H9 (cell line): ENCODE data around the gene RAX2. TPM values are rescaled to one million over a fixed set of nuclear protein-coding genes. Genes with fewer than 3 reads are reported as not detected.

Source experiments
- DNase-seq: peaks from one replicate; pipeline ENCODE4 v3.0.0-alpha.2; 2017
- H2AFZ ChIP-seq: one replicate; pipeline ENCODE4 v1.6.1; 2013; ENCODE audit warnings: mild to moderate bottlenecking, low read length, control low read depth, moderate library complexity
- H2AK5ac ChIP-seq: 2 replicates; pipeline ENCODE4 v1.6.1; 2013; ENCODE audit warnings: low read length, control low read depth, mixed read lengths; ENCODE audit not compliant: insufficient read length
- H2BK120ac ChIP-seq: one replicate; pipeline ENCODE4 v1.6.1; 2013; ENCODE audit warnings: low read depth, mild to moderate bottlenecking, low read length, control low read depth, inconsistent platforms; ENCODE audit not compliant: poor library complexity, severe bottlenecking
- H2BK12ac ChIP-seq: 2 replicates; pipeline ENCODE4 v1.6.1; 2013; ENCODE audit warnings: low read length, control low read depth, mixed read lengths, low read depth; ENCODE audit not compliant: insufficient read length
- H2BK15ac ChIP-seq: 2 replicates; pipeline ENCODE4 v1.6.1; 2013; ENCODE audit warnings: low read depth, low read length, control low read depth
- H2BK20ac ChIP-seq: one replicate; pipeline ENCODE4 v1.6.1; 2013; ENCODE audit warnings: low read depth, mild to moderate bottlenecking, low read length, control low read depth, inconsistent platforms; ENCODE audit not compliant: poor library complexity, severe bottlenecking
- H2BK5ac ChIP-seq: 2 replicates; pipeline ENCODE4 v1.6.1; 2013; ENCODE audit warnings: low read length, control low read depth, mixed read lengths; ENCODE audit not compliant: insufficient read length
- H3K14ac ChIP-seq: 2 replicates; pipeline ENCODE4 v1.6.1; 2013; ENCODE audit warnings: low read length, control low read depth; ENCODE audit not compliant: insufficient read depth
- H3K18ac ChIP-seq: 2 replicates; pipeline ENCODE4 v1.6.1; 2013; ENCODE audit warnings: low read depth, mild to moderate bottlenecking, mixed read lengths, low read length, control low read depth; ENCODE audit not compliant: insufficient read length
- H3K23ac ChIP-seq: 2 replicates; pipeline ENCODE4 v1.6.1; 2013; ENCODE audit warnings: low read length, control low read depth, mixed read lengths, low read depth; ENCODE audit not compliant: insufficient read length
- H3K23me2 ChIP-seq: 2 replicates; pipeline ENCODE4 v1.6.1; 2013; ENCODE audit warnings: low read depth, mild to moderate bottlenecking, mixed read lengths, low read length, control low read depth; ENCODE audit not compliant: insufficient read length, poor library complexity, severe bottlenecking
- H3K27ac ChIP-seq: 2 replicates; pipeline ENCODE4 v1.5.1; 2013; ENCODE audit warnings: low read length, control low read depth, mixed read lengths, low read depth; ENCODE audit not compliant: insufficient read length
- H3K27me3 ChIP-seq: 2 replicates; pipeline ENCODE4 v1.6.1; 2013; ENCODE audit warnings: low read length, control low read depth, inconsistent platforms; ENCODE audit not compliant: insufficient read depth
- H3K4ac ChIP-seq: 2 replicates; pipeline ENCODE4 v1.6.1; 2013; ENCODE audit warnings: low read depth, mild to moderate bottlenecking, control low read depth, inconsistent platforms, low read length, moderate library complexity
- H3K4me1 ChIP-seq: 2 replicates; pipeline ENCODE4 v1.6.1; 2013; ENCODE audit warnings: low read length, control low read depth, inconsistent platforms; ENCODE audit not compliant: insufficient read depth
- H3K4me2 ChIP-seq: 2 replicates; pipeline ENCODE4 v1.6.1; 2013; ENCODE audit warnings: low read length, control low read depth, mixed read lengths; ENCODE audit not compliant: insufficient read length, insufficient read depth
- H3K56ac ChIP-seq: 2 replicates; pipeline ENCODE4 v1.6.1; 2013; ENCODE audit warnings: low read depth, mild to moderate bottlenecking, mixed read lengths, low read length, control low read depth; ENCODE audit not compliant: insufficient read length
- H3K79me1 ChIP-seq: 2 replicates; pipeline ENCODE4 v1.6.1; 2013; ENCODE audit warnings: low read depth, mild to moderate bottlenecking, moderate library complexity, low read length, control low read depth, inconsistent platforms; ENCODE audit not compliant: insufficient read depth, poor library complexity, severe bottlenecking
- H3K79me2 ChIP-seq: 2 replicates; pipeline ENCODE4 v1.6.1; 2013; ENCODE audit warnings: low read length, control low read depth, inconsistent platforms; ENCODE audit not compliant: insufficient read depth
- H3K9ac ChIP-seq: 2 replicates; pipeline ENCODE4 v1.6.1; 2013; ENCODE audit warnings: low read length, control low read depth, mixed read lengths; ENCODE audit not compliant: insufficient read length; ENCODE audit errors: extremely low read depth
- H3K9me3 ChIP-seq: one replicate; pipeline ENCODE4 v1.6.1; 2013; ENCODE audit warnings: low read depth, low read length, inconsistent platforms; ENCODE audit not compliant: control insufficient read depth
- H3T11ph ChIP-seq: one replicate; pipeline ENCODE4 v1.6.1; 2013; ENCODE audit warnings: mild to moderate bottlenecking, low read length, control low read depth, inconsistent platforms
- H4K20me1 ChIP-seq: one replicate; pipeline ENCODE4 v1.6.1; 2013; ENCODE audit not compliant: control insufficient read depth, insufficient read length, insufficient read depth
- H4K5ac ChIP-seq: 2 replicates; pipeline ENCODE4 v1.6.1; 2013; ENCODE audit warnings: low read depth, mild to moderate bottlenecking, mixed read lengths, low read length, control low read depth; ENCODE audit not compliant: insufficient read length
- H4K8ac ChIP-seq: replicated peaks from 2 replicates; pipeline ENCODE4 v1.6.1; 2013; ENCODE audit warnings: low read length, control low read depth, mixed read lengths, low read depth; ENCODE audit not compliant: insufficient read length
- H4K91ac ChIP-seq: 2 replicates; pipeline ENCODE4 v1.6.1; 2013; ENCODE audit warnings: low read depth, mild to moderate bottlenecking, moderate library complexity, mixed read lengths, low read length, control low read depth; ENCODE audit not compliant: insufficient read length
- H3K27ac Mint-ChIP-seq, 3 experiments: 2 replicates in 2 of 3; 3 replicates in 1 of 3; pipeline ENCODE4 v1.8.0; 2020 to 2021; ENCODE audit warnings: mixed read lengths in 3 of 3, mild to moderate bottlenecking in 1 of 3, moderate library complexity in 1 of 3
- H3K27me3 Mint-ChIP-seq: 2 replicates; pipeline ENCODE4 v1.8.0; 2021; ENCODE audit warnings: low read depth, mild to moderate bottlenecking, moderate library complexity, mixed read lengths
- H3K36me3 Mint-ChIP-seq, 3 experiments: 2 replicates in 2 of 3; 3 replicates in 1 of 3; pipeline ENCODE4 v1.8.0; 2020 to 2021; ENCODE audit warnings: low read depth in 3 of 3, mixed read lengths in 3 of 3; ENCODE audit not compliant: insufficient read depth in 1 of 3
- H3K4me1 Mint-ChIP-seq, 2 experiments: 2 replicates each; pipeline ENCODE4 v1.8.0; 2020; ENCODE audit warnings: mixed read lengths in 2 of 2
- H3K4me3 Mint-ChIP-seq, 2 experiments: 2 replicates in 1 of 2; 3 replicates in 1 of 2; pipeline ENCODE4 v1.8.0; 2020 to 2021; ENCODE audit warnings: mild to moderate bottlenecking in 2 of 2, mixed read lengths in 2 of 2, moderate library complexity in 1 of 2
- H3K9me3 Mint-ChIP-seq, 2 experiments: 2 replicates in 1 of 2; 3 replicates in 1 of 2; pipeline ENCODE4 v1.8.0; 2020; ENCODE audit warnings: mild to moderate bottlenecking in 2 of 2, mixed read lengths in 2 of 2, moderate library complexity in 1 of 2
- CTCF ChIP-seq: fragments of 200-600 bp; sonication (generic); conservative IDR thresholded peaks from 3 replicates; pipeline ENCODE4 v1.8.0; 2021; ENCODE audit warnings: antibody characterized with exemption, mild to moderate bottlenecking
- WGBS: extraction: QIAGEN DNeasy Blood & Tissue Kit; methylation state at CpG from one replicate; pipeline ENCODE4 v1.1.7; 2013; ENCODE audit warnings: missing lambda C conversion rate, low lambda C conversion rate, mixed read lengths; ENCODE audit not compliant: insufficient read length; ENCODE audit errors: extremely low coverage; 5-methylcytosine and 5-hydroxymethylcytosine counted together
- total RNA-seq: library from RNA; stranded (reverse); gene quantifications from 2 replicates; pipeline ENCODE4 v1.2.1, GENCODE V29; 2021

Gene RAX2
- total RNA-seq, 1 experiment from 2014 or later = not detected

GRCh38 chr19:3725640-3726310, 46.3 kb downstream of the RAX2 start:
- H2BK20ac ChIP-seq = no peak overlapping the region
- TF ChIP-seq CTCF = no peak

More at GRCh38 chr19:3725640-3726310, 46.3 kb downstream of the RAX2 start:
- no peaks in the 10 kb centered on the region; the same call in 1 of the 2 replicates for H3K27me3 Mint-ChIP-seq
- H3K14ac ChIP-seq = no peak overlapping the region; the same call in 1 of the 2 replicates
- H2AFZ ChIP-seq = no peak overlapping the region
- no peak overlapping the region for H3K9ac ChIP-seq
- no peaks in the 10 kb centered on the region for H3K9me3 ChIP-seq
- H3K27me3 ChIP-seq = no peaks in the 10 kb centered on the region
- peak; percentile 85 for DNase-seq
- H3K4me3 Mint-ChIP-seq = no peak overlapping the region; a peak in 1 of 5 replicates
- H2BK5ac ChIP-seq = no peak overlapping the region
- H4K20me1 ChIP-seq = no peaks in the 10 kb centered on the region
- no peak overlapping the region for H2BK12ac ChIP-seq
- H3K56ac ChIP-seq = no peak overlapping the region
- H3K4me2 ChIP-seq = peak overlapping the region; percentile 10
- H3K79me1 ChIP-seq = no peaks in the 10 kb centered on the region
- H2BK120ac ChIP-seq = no peak overlapping the region
- H3K79me2 ChIP-seq = no peaks in the 10 kb centered on the region
- H3K27ac Mint-ChIP-seq = peak overlapping the region in 1 of 3 experiments; percentile 74; a peak in 2 of 7 replicates
- H3K18ac ChIP-seq = no peak overlapping the region
- H2BK15ac ChIP-seq = no peak overlapping the region
- H3K9me3 Mint-ChIP-seq = no peaks in the 10 kb centered on the region
- no peak overlapping the region for H3K27ac ChIP-seq
- H2AK5ac ChIP-seq = no peak overlapping the region
- H3K23ac ChIP-seq = no peak overlapping the region
- peaks cover 0 to 3% (median 0%) of the 10 kb centered on the region in 3 experiments; a peak in 1 of 7 replicates for H3K36me3 Mint-ChIP-seq
- H3K4me1 Mint-ChIP-seq = peaks cover 24 to 48% of the 10 kb centered on the region in 2 experiments
- H3K4ac ChIP-seq = no peak overlapping the region
- no peak overlapping the region for H4K8ac ChIP-seq
- peaks cover 10% of the 10 kb centered on the region for H3K23me2 ChIP-seq
- H4K5ac ChIP-seq = no peak overlapping the region
- no peak overlapping the region for H4K91ac ChIP-seq
- no peaks in the 10 kb centered on the region; the same call in 1 of the 2 replicates for H3K4me1 ChIP-seq
- WGBS = no CpG with 5 or more reads among the region's 14 CpGs
- no peak overlapping the region for H3T11ph ChIP-seq
